GM12874 (cell line): ENCODE measurements around the gene HDAC5.

Experiments
- TF ChIP-seq, protein P1 (sequence below): IDR thresholded peaks from 2 replicates; pipeline ENCODE4 v1.5.1; 2011; ENCODE audit warnings: low read depth, mild to moderate bottlenecking, control low read depth, low read length, moderate library complexity; ENCODE audit not compliant: insufficient read depth

HDAC5 gene

DNA sequence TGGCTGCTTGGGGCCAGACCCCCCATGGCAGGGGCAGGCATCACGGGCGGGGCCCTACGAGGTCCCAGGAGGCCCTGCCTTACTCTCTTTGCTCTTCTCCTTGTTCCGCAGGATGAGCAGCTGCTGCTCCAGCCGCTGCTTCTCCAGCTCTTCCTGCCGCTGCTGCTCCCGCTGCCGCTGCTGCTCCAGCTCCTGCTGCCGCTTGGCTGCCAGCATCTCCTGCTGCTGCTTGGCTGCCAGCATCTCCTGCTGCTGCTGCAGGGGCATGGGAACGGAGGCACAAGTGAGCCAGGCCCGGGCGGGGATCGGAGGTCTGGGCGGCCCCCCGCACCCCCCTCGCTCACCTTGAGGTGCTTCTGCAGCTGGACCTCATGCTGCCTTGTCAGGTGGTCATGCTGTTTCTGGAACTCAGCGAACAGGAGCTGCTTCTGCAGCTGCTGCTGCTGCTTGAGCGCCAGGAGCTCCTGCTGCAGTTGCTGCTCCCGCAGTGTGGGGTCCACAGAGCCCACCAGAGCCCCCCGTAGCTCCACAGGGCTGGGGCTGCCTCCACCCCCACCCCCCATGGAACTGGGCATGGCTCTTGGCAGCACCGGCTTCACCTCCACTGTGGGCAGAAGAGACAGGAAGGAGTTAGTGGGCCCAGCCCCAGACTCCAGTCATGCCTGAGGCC, 30.1 kb downstream of the HDAC5 start:
- TF ChIP-seq, protein P1, sequence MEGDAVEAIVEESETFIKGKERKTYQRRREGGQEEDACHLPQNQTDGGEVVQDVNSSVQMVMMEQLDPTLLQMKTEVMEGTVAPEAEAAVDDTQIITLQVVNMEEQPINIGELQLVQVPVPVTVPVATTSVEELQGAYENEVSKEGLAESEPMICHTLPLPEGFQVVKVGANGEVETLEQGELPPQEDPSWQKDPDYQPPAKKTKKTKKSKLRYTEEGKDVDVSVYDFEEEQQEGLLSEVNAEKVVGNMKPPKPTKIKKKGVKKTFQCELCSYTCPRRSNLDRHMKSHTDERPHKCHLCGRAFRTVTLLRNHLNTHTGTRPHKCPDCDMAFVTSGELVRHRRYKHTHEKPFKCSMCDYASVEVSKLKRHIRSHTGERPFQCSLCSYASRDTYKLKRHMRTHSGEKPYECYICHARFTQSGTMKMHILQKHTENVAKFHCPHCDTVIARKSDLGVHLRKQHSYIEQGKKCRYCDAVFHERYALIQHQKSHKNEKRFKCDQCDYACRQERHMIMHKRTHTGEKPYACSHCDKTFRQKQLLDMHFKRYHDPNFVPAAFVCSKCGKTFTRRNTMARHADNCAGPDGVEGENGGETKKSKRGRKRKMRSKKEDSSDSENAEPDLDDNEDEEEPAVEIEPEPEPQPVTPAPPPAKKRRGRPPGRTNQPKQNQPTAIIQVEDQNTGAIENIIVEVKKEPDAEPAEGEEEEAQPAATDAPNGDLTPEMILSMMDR = no peak

DNA sequence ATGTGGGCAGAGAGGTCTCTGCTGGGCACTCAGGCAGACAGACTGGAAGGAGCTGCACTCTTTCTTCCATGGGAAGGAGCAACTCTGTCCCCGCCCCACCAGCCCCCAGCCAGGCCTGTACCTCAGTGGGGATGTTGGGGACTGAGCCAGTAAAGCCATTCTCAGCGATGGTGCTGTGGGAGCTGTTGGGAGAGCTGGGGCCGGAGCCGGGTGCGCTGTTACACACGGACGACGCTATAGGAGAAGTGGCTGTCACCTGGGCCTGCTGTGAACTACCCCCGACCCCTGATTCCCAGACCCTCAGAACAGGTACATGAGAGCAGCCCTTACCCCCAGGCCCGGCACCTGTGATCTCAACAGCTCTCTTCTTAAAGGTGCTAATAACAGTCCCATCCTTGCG, 31.4 kb downstream of the HDAC5 start:
- TF ChIP-seq, protein P1 = no peak

DNA sequence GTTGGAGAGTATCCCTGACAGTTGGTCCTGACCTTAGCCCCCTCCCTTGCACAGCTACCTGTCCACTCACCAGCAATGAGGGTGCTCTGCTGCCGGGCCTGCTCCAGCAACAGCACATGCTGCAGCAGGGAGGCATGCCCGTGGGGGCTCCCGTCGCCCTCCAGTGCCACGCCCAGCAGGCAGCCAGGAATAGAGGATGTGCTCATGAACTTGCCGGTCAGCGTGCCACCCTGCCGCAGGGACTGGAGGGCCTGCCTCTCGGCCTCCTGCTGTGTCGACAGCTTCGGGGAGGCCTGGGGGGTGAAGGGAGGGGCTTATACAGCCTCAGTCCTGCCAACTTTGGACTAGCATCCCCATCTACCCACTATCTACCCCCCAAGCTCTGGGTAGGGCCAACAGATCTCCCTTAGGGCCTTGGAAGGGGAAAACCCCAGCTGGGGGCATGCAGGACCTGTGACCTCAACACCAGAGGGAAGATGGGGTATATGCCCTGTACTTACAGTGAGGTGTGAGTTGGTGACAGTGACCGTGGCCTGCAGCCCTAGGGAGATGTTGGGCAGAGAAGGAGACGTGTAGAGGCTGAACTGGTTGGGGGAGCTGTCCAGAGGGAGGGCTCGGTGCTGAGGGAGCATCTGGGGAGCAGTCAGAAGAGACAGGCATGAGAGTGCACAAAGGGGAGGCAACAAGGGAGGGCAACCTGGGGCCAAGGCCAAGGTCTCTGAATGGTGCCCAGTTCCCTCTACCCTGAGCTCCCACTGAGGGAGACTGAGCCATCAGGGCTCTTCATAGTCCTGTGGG, 32.0 kb downstream of the HDAC5 start:
- TF ChIP-seq, protein P1 = no peak

DNA sequence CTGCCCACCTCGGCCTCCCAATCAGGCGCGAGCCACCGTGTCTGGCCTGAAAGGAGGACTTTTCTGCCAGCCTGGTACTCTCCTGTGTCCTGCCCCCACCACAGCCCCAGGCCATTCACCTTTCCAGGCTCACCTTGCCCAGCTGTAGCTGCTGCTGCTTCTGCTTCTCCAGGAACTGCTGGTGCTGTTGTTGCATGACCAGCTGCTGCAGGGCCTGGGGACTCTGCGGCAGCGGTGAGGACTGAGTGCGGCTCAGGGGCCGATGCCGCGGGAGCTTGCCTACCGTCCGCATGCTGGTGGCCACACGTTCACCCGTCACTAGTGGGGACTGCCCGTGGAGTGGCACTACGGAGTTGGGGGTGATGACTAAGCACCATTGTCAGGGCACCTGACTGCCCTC, 35.2 kb downstream of the HDAC5 start:
- TF ChIP-seq, protein P1 = no peak

DNA sequence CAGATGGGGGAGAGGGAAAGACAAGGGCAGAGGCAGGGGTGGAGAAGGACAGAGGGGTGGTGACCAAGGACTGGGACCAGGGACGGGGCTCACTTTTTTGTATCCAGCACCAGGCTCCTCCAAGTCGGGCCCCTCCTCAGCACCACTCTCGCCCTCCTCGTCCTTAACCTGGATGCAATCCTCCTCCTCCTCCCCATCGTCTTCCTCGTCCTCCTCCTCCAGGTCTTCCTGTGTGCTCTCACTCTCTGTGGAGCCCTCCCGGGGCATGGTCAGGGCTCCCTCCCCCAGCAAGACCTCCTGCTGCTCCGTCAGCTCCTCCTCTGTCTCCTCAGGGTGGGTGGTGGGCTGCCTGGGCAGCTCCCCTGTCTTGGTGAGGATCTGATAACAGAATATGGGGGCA, 36.1 kb downstream of the HDAC5 start:
- TF ChIP-seq, protein P1 = no peak

DNA sequence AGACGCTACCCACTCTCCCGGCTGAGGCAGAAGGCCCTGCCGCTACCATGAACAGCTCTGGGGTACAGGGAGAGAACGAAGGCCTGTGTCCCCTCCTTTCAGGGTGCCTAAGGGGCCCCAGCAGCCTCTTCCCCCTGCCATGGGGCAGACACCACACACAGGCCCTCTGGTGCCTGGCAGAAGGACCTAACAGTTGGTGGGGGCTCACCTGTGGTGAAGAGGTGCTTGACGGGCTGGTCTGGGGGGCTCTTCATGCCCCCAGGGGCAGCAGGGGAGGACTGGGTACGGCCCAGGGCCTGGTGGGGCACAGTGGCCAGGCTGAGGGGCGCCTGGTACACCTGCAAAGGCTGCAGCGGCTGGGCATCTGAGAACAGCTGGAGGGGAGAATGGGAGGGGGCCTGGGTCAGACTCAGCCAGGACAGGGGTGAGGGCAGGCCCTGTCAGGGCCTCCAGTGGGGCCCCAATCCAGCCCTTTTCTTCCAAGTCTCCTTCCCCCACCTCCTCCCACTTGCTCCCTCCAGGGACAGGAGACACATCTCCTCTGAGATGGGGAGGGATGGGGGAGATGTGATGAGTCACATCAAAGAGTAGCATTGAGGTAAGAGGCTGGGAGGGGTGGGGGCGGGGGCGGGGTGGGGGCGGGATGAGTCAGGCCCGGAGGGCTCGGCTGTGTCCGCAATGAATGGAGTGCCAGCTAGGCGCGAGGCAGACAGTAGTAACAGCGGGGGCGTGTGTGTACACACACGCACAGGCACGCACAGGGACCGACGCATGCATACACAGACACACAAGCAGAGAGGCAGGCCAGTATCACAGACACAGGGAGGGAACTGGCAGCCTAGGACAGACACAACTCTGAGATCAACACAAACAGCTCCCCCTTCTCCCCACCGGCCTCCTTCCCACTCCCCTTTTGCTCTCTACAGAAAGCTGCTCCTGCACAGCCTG, 36.8 kb downstream of the HDAC5 start:
- TF ChIP-seq, protein P1 = no peak

DNA sequence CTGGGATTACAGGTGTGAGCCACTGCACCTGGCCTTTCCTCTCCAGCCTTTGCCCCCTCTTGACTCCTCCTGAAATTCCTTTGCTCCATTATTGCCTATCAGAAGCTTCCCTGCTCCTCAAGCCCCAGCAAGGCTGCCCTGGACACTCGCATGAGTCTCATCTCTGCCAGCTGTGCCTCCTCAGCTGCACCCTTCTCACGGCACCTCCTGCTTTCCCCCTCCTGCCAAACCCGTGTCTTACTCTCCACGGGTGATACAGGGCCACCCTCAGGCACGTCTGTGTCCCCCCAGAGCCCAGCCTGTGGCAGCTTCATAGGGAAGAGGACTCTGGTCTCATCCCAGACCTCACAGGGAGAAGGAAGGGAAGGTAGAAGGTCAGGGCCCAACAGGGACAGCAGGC, 37.5 kb downstream of the HDAC5 start:
- TF ChIP-seq, protein P1 = no peak
